Omental fat pad (tissue), 4 donors: ENCODE measurements around the gene VSTM1. TPM values are rescaled to one million over a fixed set of nuclear protein-coding genes. Genes with fewer than 3 reads are reported as not detected.

Experiments used
- ATAC-seq: fragments of 150-250 bp; one replicate; pipeline ENCODE4 v1.9.1; 2016; ENCODE audit warnings: mild to moderate bottlenecking, moderate library complexity; ENCODE audit not compliant: low FRiP score
- DNase-seq: peaks from one replicate; pipeline ENCODE4 v3.0.0-alpha.2; 2019; ENCODE audit warnings: low spot score
- CTCF ChIP-seq, 3 donors: fragments of 450-650 bp; IDR thresholded peaks; one replicate each; pipeline ENCODE4 v1.5.1; 2016 to 2017; ENCODE audit warnings: antibody characterized with exemption in 3 of 3, mild to moderate bottlenecking in 3 of 3, moderate library complexity in 2 of 3
- small RNA-seq: library from RNA; depleted of rRNA; stranded (forward); fragments of <200 nt; gene quantifications from one replicate; pipeline ENCODE3, GENCODE V24; 2016
- total RNA-seq, 4 donors: library from RNA; depleted of rRNA; stranded (reverse); fragments of >200 nt; gene quantifications; one replicate each; pipeline ENCODE4 v1.1.0, GENCODE V29; 2016

Gene VSTM1
- total RNA-seq, 4 donors from 2014 or later: not detected

GRCh38 chr19:53993448-53993847, 70.2 kb downstream of the VSTM1 start:
- DNase-seq (no peak), ATAC-seq (no peak)
- no peak for TF ChIP-seq CTCF (IDR thresholded peaks at IDR 0.05)

- ATAC-seq (no peak), DNase-seq (no peak)
- TF ChIP-seq CTCF (IDR thresholded peaks at IDR 0.05): no peak
These were observed 70.9 kb downstream of the VSTM1 start for GRCh38 chr19:53992815-53993214.

DNA sequence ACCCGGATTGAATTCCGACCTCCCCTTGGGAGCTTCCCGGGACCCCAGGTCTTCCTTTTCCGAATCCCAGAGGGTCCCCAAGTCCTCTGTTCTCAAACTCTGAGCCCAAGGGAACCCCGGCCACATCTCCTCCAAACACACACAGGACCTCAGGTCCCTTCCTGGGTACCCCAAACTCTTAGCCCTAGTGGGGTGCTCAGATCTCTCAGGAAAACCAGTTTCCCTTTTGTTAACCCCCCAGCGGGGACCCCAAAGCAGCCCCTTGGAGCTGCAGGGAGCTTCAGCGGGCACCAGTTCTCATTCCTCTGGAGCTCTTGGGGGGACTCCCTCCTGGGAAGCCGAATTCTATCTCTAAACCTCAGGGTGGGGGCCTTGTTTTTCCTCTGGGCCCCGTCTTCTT, 71.5 kb downstream of the VSTM1 start:
- ATAC-seq (no peak), DNase-seq (no peak)
- TF ChIP-seq CTCF (IDR thresholded peaks at IDR 0.05): no peak

GRCh38 chr19:53991224-53992113, 72.2 kb downstream of the VSTM1 start, which contains the start of gene CACNG6:
CACNG6 (plus strand) TSS chr19:53991637; CDS start chr19:53992878, 1,241 bp downstream.
- ATAC-seq: no peak
- no peak for DNase-seq
- TF ChIP-seq CTCF (IDR thresholded peaks at IDR 0.05): no peak

Small RNA genes lying within 50 kb of the gene (small RNA-seq; reads per million reads assigned to genes)
- not detected for gene AC012314.20

Other genes with a start within 250 kb of the VSTM1 start
- 1 to 10 TPM in 3 of 4 donors, under 1 TPM in 1; 0.46 to 9.6 (median 1.6) TPM for gene NLRP12, start 239.6 kb downstream of the VSTM1 start, total RNA-seq
- gene MYADM, start 196.0 kb downstream of the VSTM1 start, total RNA-seq: 100 to 1,000 TPM in 2 of 4 donors, 10 to 100 TPM in 2; 50.6 to 346 (median 97.8) TPM
- not detected for gene PRKCG, start 181.7 kb downstream of the VSTM1 start, total RNA-seq
- gene CACNG7, start 154.6 kb downstream of the VSTM1 start, total RNA-seq: not detected
- not detected for gene CACNG8, start 101.0 kb downstream of the VSTM1 start, total RNA-seq
- gene CACNG6, start 72.3 kb downstream of the VSTM1 start, total RNA-seq: not detected
- gene TARM1, start 17.5 kb upstream of the VSTM1 start, total RNA-seq: not detected
- 1 to 10 TPM; 1.3 to 8.3 (median 5.5) TPM for gene OSCAR, start 36.9 kb upstream of the VSTM1 start, total RNA-seq
- gene NDUFA3, start 39.0 kb upstream of the VSTM1 start, total RNA-seq: 10 to 100 TPM in 3 of 4 donors, 1 to 10 TPM in 1; 7.1 to 33.0 (median 28.6) TPM
- 10 to 100 TPM in 3 of 4 donors, 1 to 10 TPM in 1; 9.7 to 19.9 (median 15.6) TPM for gene TFPT, start 51.8 kb upstream of the VSTM1 start, total RNA-seq
- 10 to 100 TPM; 33.8 to 50.1 (median 39.7) TPM for gene PRPF31, start 51.9 kb upstream of the VSTM1 start, total RNA-seq
- gene CNOT3, start 73.9 kb upstream of the VSTM1 start, total RNA-seq: 10 to 100 TPM; 13.4 to 24.4 (median 19.0) TPM
- gene LENG1, start 95.8 kb upstream of the VSTM1 start, total RNA-seq: 10 to 100 TPM in 1 of 4 donors, 1 to 10 TPM in 3; 5.3 to 12.3 (median 7.4) TPM
- gene TMC4, start 109.3 kb upstream of the VSTM1 start, total RNA-seq: 1 to 10 TPM in 3 of 4 donors, not detected in 1; 1.2 to 4.1 (median 1.6) TPM
- 10 to 100 TPM; 21.0 to 72.4 (median 32.7) TPM for gene MBOAT7, start 125.7 kb upstream of the VSTM1 start, total RNA-seq
- gene TSEN34, start 127.4 kb upstream of the VSTM1 start, total RNA-seq: 10 to 100 TPM; 36.1 to 49.3 (median 40.3) TPM
- 1,000 to 10,000 TPM; 1,567 to 2,105 (median 1,838) TPM for gene RPS9, start 137.0 kb upstream of the VSTM1 start, total RNA-seq
- gene LILRB3, start 159.1 kb upstream of the VSTM1 start, total RNA-seq: 100 to 1,000 TPM in 1 of 4 donors, 10 to 100 TPM in 3; 11.7 to 135 (median 71.5) TPM
- gene LILRA6, start 178.9 kb upstream of the VSTM1 start, total RNA-seq: 10 to 100 TPM in 1 of 4 donors, 1 to 10 TPM in 3; 2.1 to 13.6 (median 7.3) TPM
- gene LILRB5, start 193.4 kb upstream of the VSTM1 start, total RNA-seq: 10 to 100 TPM; 24.0 to 75.5 (median 39.4) TPM
- gene LILRB2, start 217.2 kb upstream of the VSTM1 start, total RNA-seq: 10 to 100 TPM in 2 of 4 donors, 1 to 10 TPM in 2; 3.5 to 15.4 (median 10.1) TPM
- gene LILRA5, start 249.3 kb upstream of the VSTM1 start, total RNA-seq: 10 to 100 TPM in 1 of 4 donors, 1 to 10 TPM in 3; 3.7 to 13.2 (median 7.8) TPM